HG02642 (cell line): ENCODE measurements around the gene KLHL40.

ENCODE experiments used
- ATAC-seq: cut with Tn5 transposase; IDR thresholded peaks from one replicate; pipeline ENCODE4 v1.9.1; 2021; ENCODE audit warnings: mild to moderate bottlenecking; ENCODE audit not compliant: unreplicated experiment, poor library complexity

Gene KLHL40

GRCh38 chr3:42685363-42685881 is at the start of gene KLHL40:
KLHL40 (plus strand) TSS chr3:42685537; CDS start chr3:42685619, 82 bp downstream.
- no peak for ATAC-seq

GRCh38 chr3:42637001-42637400 is 48.3 kb upstream of the KLHL40 start:
- no peak for ATAC-seq

- ATAC-seq = no peak
Measured at GRCh38 chr3:42638339-42638842, 46.9 kb upstream of the KLHL40 start.

GRCh38 chr3:42639192-42639591 is 46.1 kb upstream of the KLHL40 start:
- ATAC-seq = no peak

- ATAC-seq = no peak
Measured at GRCh38 chr3:42640129-42640528, 45.2 kb upstream of the KLHL40 start.

- no peak for ATAC-seq
Measured at GRCh38 chr3:42640771-42641370, 44.5 kb upstream of the KLHL40 start.

GRCh38 chr3:42647821-42648459 is 37.4 kb upstream of the KLHL40 start:
- ATAC-seq = no peak

GRCh38 chr3:42649006-42649405 is 36.3 kb upstream of the KLHL40 start:
- ATAC-seq = no peak

- no peak for ATAC-seq
Measured at GRCh38 chr3:42649783-42650182, 35.6 kb upstream of the KLHL40 start.

GRCh38 chr3:42651248-42652091 is 33.9 kb upstream of the KLHL40 start:
- no peak for ATAC-seq

- ATAC-seq = peak; percentile 24
Measured at GRCh38 chr3:42652251-42652610, 33.1 kb upstream of the KLHL40 start.

- ATAC-seq = peak; percentile 64
Measured at GRCh38 chr3:42652611-42653302, 32.6 kb upstream of the KLHL40 start.

- no peak for ATAC-seq
Measured at GRCh38 chr3:42653303-42653559, 32.1 kb upstream of the KLHL40 start.

- no peak for ATAC-seq
Measured at GRCh38 chr3:42653560-42654330, 31.6 kb upstream of the KLHL40 start, which contains the start of gene ZBTB47. ZBTB47 (plus strand) TSS chr3:42653697; CDS start chr3:42658356, 4,659 bp downstream.

GRCh38 chr3:42654331-42655201 is 30.8 kb upstream of the KLHL40 start:
- no peak for ATAC-seq

- ATAC-seq = no peak
Measured at GRCh38 chr3:42655331-42655888, 29.9 kb upstream of the KLHL40 start.

- no peak for ATAC-seq
Measured at GRCh38 chr3:42655980-42656679, 29.2 kb upstream of the KLHL40 start.
